ENCODE data around the gene GPR162.
"Not testable (repeated sequence)": the region's sequence is repeated elsewhere in the genome, so short reads cannot be mapped to it uniquely, and the experiment has no call there.

GPR162 gene

DNA sequence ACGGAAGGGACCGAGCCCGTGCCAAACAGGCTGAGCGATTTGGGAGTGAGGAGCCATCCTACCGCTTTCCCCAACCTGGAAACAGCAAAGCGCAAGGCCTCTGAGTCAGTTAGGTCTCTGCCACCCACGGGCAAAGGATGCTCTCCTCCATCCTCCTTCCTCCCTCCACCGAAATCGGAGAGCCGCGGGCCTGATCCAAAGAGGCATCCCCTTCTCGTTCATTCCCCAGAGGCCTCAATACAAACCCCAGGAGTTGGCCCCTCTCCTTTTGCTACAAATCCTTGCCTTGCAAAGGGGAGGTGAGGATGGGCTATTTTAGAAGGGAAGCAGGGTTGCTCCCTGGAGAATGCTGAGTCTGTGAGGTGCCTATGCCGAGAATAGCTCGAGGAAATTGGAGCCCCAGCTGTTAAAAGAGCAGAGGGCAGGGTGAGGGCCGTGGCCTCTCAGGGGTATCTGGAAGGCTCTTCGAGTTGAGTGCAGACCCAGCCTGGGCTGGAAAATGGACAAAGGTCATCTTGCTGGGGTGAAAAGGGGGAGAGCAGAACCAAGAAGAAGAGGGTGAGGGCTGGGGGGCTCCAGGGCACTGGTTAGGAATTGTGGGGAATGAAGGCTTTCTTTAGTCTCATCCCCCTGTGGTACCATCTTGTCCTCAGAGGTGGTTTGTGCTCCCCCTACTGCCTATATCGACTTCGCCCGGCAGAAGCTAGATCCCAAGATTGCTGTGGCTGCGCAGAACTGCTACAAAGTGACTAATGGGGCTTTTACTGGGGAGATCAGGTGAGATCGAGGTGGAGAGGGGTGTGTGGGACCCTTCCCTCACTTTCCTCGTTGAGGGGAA, 46.8 kb downstream of the GPR162 start:
- H3K36me3 ChIP-seq (ENCODE audit: insufficient read depth, low read length): peaks cover 71% of the 10 kb centered on the region
- TF ChIP-seq, protein P1, sequence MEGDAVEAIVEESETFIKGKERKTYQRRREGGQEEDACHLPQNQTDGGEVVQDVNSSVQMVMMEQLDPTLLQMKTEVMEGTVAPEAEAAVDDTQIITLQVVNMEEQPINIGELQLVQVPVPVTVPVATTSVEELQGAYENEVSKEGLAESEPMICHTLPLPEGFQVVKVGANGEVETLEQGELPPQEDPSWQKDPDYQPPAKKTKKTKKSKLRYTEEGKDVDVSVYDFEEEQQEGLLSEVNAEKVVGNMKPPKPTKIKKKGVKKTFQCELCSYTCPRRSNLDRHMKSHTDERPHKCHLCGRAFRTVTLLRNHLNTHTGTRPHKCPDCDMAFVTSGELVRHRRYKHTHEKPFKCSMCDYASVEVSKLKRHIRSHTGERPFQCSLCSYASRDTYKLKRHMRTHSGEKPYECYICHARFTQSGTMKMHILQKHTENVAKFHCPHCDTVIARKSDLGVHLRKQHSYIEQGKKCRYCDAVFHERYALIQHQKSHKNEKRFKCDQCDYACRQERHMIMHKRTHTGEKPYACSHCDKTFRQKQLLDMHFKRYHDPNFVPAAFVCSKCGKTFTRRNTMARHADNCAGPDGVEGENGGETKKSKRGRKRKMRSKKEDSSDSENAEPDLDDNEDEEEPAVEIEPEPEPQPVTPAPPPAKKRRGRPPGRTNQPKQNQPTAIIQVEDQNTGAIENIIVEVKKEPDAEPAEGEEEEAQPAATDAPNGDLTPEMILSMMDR (IDR thresholded peaks at IDR 0.05; ENCODE audit: low read length): peak; percentile 48
- TF ChIP-seq EZH2 (IDR thresholded peaks at IDR 0.05; ENCODE audit: borderline replicate concordance, low read length): no peak
- H3K79me2 ChIP-seq (ENCODE audit: insufficient read depth, low read length): peaks cover 8% of the 10 kb centered on the region
- no peaks in the 10 kb centered on the region for H3K9me3 ChIP-seq (ENCODE audit: low read length)
- H3K27me3 ChIP-seq (ENCODE audit: insufficient read depth, low read length): no peaks in the 10 kb centered on the region
- H3K9me2 ChIP-seq (ENCODE audit: low read depth, low read length): no peaks in the 10 kb centered on the region
- H3F3A ChIP-seq (ENCODE audit: insufficient read depth, low read length): peaks cover 13% of the 10 kb centered on the region
- H2AFZ ChIP-seq (ENCODE audit: low read length): no peak overlapping the region
- peak overlapping the region; percentile 99 for H3K4me2 ChIP-seq (ENCODE audit: low read length)
- peak overlapping the region; percentile 99 for H3K9ac ChIP-seq (ENCODE audit: low read length)
- H3K27ac ChIP-seq (ENCODE audit: low read depth, low read length, poor library complexity, severe bottlenecking): peak overlapping the region; percentile 76
- peaks cover 3% of the 10 kb centered on the region; the same call in 1 of the 2 replicates for H4K20me1 ChIP-seq (ENCODE audit: insufficient read depth, low read length)
- peak overlapping the region; percentile 91 for H3K4me3 ChIP-seq (ENCODE audit: low read depth, low read length, poor library complexity, severe bottlenecking)
- H3K4me1 ChIP-seq (ENCODE audit: insufficient read depth, low read length, severe bottlenecking): peaks cover 56% of the 10 kb centered on the region

DNA sequence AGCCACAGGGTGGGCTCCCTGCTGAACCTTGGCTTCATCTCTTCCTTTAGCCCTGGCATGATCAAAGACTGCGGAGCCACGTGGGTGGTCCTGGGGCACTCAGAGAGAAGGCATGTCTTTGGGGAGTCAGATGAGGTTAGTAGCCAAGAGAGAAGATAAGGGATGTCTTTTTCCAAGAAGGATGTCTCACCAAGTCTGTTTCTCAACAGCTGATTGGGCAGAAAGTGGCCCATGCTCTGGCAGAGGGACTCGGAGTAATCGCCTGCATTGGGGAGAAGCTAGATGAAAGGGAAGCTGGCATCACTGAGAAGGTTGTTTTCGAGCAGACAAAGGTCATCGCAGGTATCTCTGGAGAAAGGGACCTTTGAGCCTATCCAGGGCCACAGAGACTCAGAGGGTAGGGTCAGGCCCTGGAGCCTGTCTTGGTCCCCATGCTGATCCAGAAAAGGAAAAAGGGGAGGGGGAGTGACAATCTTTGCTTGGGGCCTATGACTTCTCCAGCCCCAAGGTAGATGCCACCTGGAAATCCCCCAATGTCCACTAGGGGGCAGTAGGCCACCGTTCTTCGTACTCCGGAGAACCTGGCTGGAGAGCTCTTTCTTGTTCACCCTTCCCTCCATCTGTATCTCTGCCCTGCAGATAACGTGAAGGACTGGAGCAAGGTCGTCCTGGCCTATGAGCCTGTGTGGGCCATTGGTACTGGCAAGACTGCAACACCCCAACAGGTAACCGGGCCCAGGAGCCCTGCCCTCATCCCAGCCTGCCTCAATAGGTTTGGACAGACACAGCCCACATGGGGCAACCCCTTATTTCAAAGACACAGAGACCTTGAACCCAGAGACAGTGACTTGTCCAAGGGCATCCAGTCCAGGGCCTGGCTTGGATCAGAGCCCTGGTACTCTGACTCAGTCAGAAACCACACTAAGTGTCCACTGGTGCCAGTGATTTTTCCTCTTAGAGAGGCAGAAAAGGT, 47.7 kb downstream of the GPR162 start:
- no peak for TF ChIP-seq EZH2 (IDR thresholded peaks at IDR 0.05; ENCODE audit: borderline replicate concordance, low read length)
- TF ChIP-seq, protein P1 (IDR thresholded peaks at IDR 0.05; ENCODE audit: low read length): peak; percentile 82

DNA sequence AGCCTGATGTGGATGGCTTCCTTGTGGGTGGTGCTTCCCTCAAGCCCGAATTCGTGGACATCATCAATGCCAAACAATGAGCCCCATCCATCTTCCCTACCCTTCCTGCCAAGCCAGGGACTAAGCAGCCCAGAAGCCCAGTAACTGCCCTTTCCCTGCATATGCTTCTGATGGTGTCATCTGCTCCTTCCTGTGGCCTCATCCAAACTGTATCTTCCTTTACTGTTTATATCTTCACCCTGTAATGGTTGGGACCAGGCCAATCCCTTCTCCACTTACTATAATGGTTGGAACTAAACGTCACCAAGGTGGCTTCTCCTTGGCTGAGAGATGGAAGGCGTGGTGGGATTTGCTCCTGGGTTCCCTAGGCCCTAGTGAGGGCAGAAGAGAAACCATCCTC, 48.7 kb downstream of the GPR162 start:
- Histone ChIP-seq H3K4me2 (ENCODE audit: low read length) (peak overlapping the region; percentile 99; the same call in 1 of the 2 replicates), H3K4me1 (ENCODE audit: insufficient read depth, low read length, severe bottlenecking) (peaks cover 61% of the 10 kb centered on the region), H3K27ac (ENCODE audit: low read depth, low read length, poor library complexity, severe bottlenecking) (peak overlapping the region; percentile 78), H3K36me3 (ENCODE audit: insufficient read depth, low read length) (peaks cover 64% of the 10 kb centered on the region), H3F3A (ENCODE audit: insufficient read depth, low read length) (peaks cover 13% of the 10 kb centered on the region)
- not testable (repeated sequence) for H3K79me2 ChIP-seq (ENCODE audit: insufficient read depth, low read length); H3K9me3 ChIP-seq (ENCODE audit: low read length); H3K9ac ChIP-seq (ENCODE audit: low read length); H2AFZ ChIP-seq (ENCODE audit: low read length); H3K27me3 ChIP-seq (ENCODE audit: insufficient read depth, low read length); H3K4me3 ChIP-seq (ENCODE audit: low read depth, low read length, poor library complexity, severe bottlenecking); H3K9me2 ChIP-seq (ENCODE audit: low read depth, low read length); H4K20me1 ChIP-seq (ENCODE audit: insufficient read depth, low read length)

More for the DNA sequence above, 47.7 kb downstream of the GPR162 start:
- H3F3A ChIP-seq (ENCODE audit: insufficient read depth, low read length): peaks cover 13% of the 10 kb centered on the region
- H3K4me2 ChIP-seq (ENCODE audit: low read length): peak overlapping the region; percentile 99
- H2AFZ ChIP-seq (ENCODE audit: low read length): no peak overlapping the region
- H3K9ac ChIP-seq (ENCODE audit: low read length): peak overlapping the region; percentile 99
- no peaks in the 10 kb centered on the region for H3K9me3 ChIP-seq (ENCODE audit: low read length)
- H3K4me3 ChIP-seq (ENCODE audit: low read depth, low read length, poor library complexity, severe bottlenecking): peak overlapping the region; percentile 91
- no peaks in the 10 kb centered on the region for H3K9me2 ChIP-seq (ENCODE audit: low read depth, low read length)
- H4K20me1 ChIP-seq (ENCODE audit: insufficient read depth, low read length): peaks cover 3% of the 10 kb centered on the region; the same call in 1 of the 2 replicates
- H3K27me3 ChIP-seq (ENCODE audit: insufficient read depth, low read length): no peaks in the 10 kb centered on the region
- peaks cover 61% of the 10 kb centered on the region for H3K4me1 ChIP-seq (ENCODE audit: insufficient read depth, low read length, severe bottlenecking)
- peak overlapping the region; percentile 78 for H3K27ac ChIP-seq (ENCODE audit: low read depth, low read length, poor library complexity, severe bottlenecking)
- peaks cover 64% of the 10 kb centered on the region for H3K36me3 ChIP-seq (ENCODE audit: insufficient read depth, low read length)
- H3K79me2 ChIP-seq (ENCODE audit: insufficient read depth, low read length): peaks cover 8% of the 10 kb centered on the region

Measured in OCI-LY1 (cell line).